Type B pancreatic cell (in vitro differentiated cells): ENCODE data around the gene PTHLH. TPM values are rescaled to one million over a fixed set of nuclear protein-coding genes. Genes with fewer than 3 reads are reported as not detected.

Experiments used
- DNase-seq: peaks from one replicate; pipeline ENCODE4 v3.0.0; 2021; ENCODE audit warnings: mixed read lengths; ENCODE audit not compliant: unreplicated experiment; ENCODE audit errors: extremely low spot score
- H3K27ac Mint-ChIP-seq: 2 replicates; pipeline ENCODE4 v1.8.0; 2021; ENCODE audit warnings: mild to moderate bottlenecking, mixed read lengths
- H3K27me3 Mint-ChIP-seq: 2 replicates; pipeline ENCODE4 v1.8.0; 2021; ENCODE audit warnings: mixed read lengths
- H3K36me3 Mint-ChIP-seq: 2 replicates; pipeline ENCODE4 v1.8.0; 2021; ENCODE audit warnings: mixed read lengths
- H3K4me1 Mint-ChIP-seq: one replicate; pipeline ENCODE4 v1.8.0; 2021; ENCODE audit warnings: mixed read lengths; ENCODE audit not compliant: unreplicated experiment
- H3K4me3 Mint-ChIP-seq: 2 replicates; pipeline ENCODE4 v1.8.0; 2021; ENCODE audit warnings: mild to moderate bottlenecking, mixed read lengths
- H3K9me3 Mint-ChIP-seq: 2 replicates; pipeline ENCODE4 v1.8.0; 2021; ENCODE audit warnings: mixed read lengths
- CTCF ChIP-seq: fragments of 200-600 bp; sonication (generic); conservative IDR thresholded peaks from 2 replicates; pipeline ENCODE4 v1.5.0; 2021; ENCODE audit warnings: antibody characterized with exemption, mild to moderate bottlenecking
- total RNA-seq: library from RNA; stranded (reverse); gene quantifications from 2 replicates; pipeline ENCODE4 v1.2.1, GENCODE V29; 2021; ENCODE audit warnings: low replicate concordance

The PTHLH gene
- total RNA-seq, 1 donor from 2014 or later: 6.3 TPM

GRCh38 chr12:27969624-27970400 is 2.7 kb downstream of the PTHLH start:
- H3K4me3 Mint-ChIP-seq: peak overlapping the region; percentile 89
- H3K9me3 Mint-ChIP-seq: no peaks in the 10 kb centered on the region
- peak; percentile 79 for DNase-seq
- H3K4me1 Mint-ChIP-seq: peaks cover 5% of the 10 kb centered on the region
- H3K36me3 Mint-ChIP-seq: peaks cover 14% of the 10 kb centered on the region
- no peak for TF ChIP-seq CTCF
- H3K27ac Mint-ChIP-seq: peak overlapping the region; percentile 88
- H3K27me3 Mint-ChIP-seq: peaks cover 94% of the 10 kb centered on the region

- peak overlapping the region; percentile 88 for H3K27ac Mint-ChIP-seq
- peaks cover 17% of the 10 kb centered on the region for H3K36me3 Mint-ChIP-seq
- DNase-seq: no peak
- H3K4me3 Mint-ChIP-seq: peak overlapping the region; percentile 89
- H3K4me1 Mint-ChIP-seq: peaks cover 5% of the 10 kb centered on the region
- peak; percentile 26 for TF ChIP-seq CTCF
- H3K9me3 Mint-ChIP-seq: no peaks in the 10 kb centered on the region
- peaks cover 92% of the 10 kb centered on the region for H3K27me3 Mint-ChIP-seq
These were observed 3.4 kb downstream of the PTHLH start for GRCh38 chr12:27968972-27969623.

DNA sequence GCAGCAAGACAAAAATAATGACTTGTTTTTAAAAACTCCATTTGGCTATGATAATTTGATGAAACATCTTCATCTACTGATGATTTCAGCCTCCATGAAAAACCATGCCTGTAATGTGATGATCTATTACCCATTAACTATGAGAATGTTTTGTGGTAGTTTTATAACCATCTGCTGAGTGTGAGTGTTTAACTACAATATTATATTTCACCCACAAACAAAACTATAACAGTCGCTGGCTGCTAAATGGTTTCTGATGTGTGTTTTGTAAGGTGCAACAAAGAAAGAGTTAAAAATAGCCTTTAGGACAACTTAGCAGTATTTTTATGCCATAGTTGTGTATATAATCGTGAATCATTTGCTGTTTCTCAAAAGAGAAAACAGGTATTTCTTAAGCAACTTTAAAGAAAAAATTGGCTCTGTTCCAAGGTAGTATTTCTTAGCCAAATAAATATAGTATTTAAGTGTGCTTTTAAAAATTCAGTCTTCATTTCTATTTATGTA is 4.9 kb downstream of the PTHLH start:
- Mint-ChIP-seq H3K36me3 (peaks cover 28% of the 10 kb centered on the region), H3K9me3 (no peaks in the 10 kb centered on the region), H3K27ac (no peak overlapping the region), H3K4me3 (peak overlapping the region; percentile 89), H3K27me3 (peaks cover 92% of the 10 kb centered on the region), H3K4me1 (peaks cover 5% of the 10 kb centered on the region)
- no peak for TF ChIP-seq CTCF
- no peak for DNase-seq

GRCh38 chr12:27966870-27967269 is 5.7 kb downstream of the PTHLH start:
- no peaks in the 10 kb centered on the region for H3K9me3 Mint-ChIP-seq
- DNase-seq: no peak
- peaks cover 85% of the 10 kb centered on the region for H3K27me3 Mint-ChIP-seq
- peaks cover 5% of the 10 kb centered on the region for H3K4me1 Mint-ChIP-seq
- H3K4me3 Mint-ChIP-seq: peak overlapping the region; percentile 44
- peaks cover 28% of the 10 kb centered on the region for H3K36me3 Mint-ChIP-seq
- no peak for TF ChIP-seq CTCF
- H3K27ac Mint-ChIP-seq: no peak overlapping the region

DNA sequence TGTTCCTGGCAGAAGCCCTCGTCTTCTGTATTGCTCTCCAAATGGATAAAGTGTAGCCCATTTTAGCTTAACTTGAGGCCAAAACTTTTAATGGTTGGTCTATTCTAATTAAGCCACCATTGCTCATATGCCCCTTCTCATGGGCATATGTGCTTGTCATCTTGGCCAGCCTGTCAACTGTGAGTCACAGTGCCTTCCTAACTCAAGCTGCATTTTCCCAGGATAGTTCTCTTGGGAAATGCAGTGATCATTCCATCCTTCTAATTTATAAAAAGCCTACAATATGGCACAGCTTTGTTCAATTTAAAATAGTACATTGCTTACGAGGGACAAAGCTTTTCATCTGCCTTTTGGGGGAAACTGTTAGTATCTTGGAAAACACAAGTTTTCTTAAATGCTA is 6.6 kb downstream of the PTHLH start:
- Mint-ChIP-seq H3K4me3 (no peak overlapping the region), H3K4me1 (peaks cover 3% of the 10 kb centered on the region), H3K27me3 (peaks cover 78% of the 10 kb centered on the region), H3K9me3 (no peaks in the 10 kb centered on the region), H3K27ac (no peak overlapping the region), H3K36me3 (peaks cover 28% of the 10 kb centered on the region)
- TF ChIP-seq CTCF: no peak
- DNase-seq: no peak
